ENCODE data around the gene ZNF211. TPM values are rescaled to one million over a fixed set of nuclear protein-coding genes. Genes with fewer than 3 reads are reported as not detected.

Gene ZNF211
- total RNA-seq, 2 experiments from 2014 or later = 16.5 to 17.9 TPM

- ChIA-PET CTCF (interaction anchor here (2.2 kb wide), 1 partner anchor 156 kb away, joined by 5 read pairs; the partner anchor contains the start of gene ZNF772), POLR2A (no interaction called here)
- H3K27ac Mint-ChIP-seq = peak overlapping the region; percentile 90
- H3K27me3 Mint-ChIP-seq = no peaks in the 10 kb centered on the region
- H3K4me1 Mint-ChIP-seq = peaks cover 17% of the 10 kb centered on the region
- H3K36me3 Mint-ChIP-seq (ENCODE audit: low read depth) = peaks cover 53% of the 10 kb centered on the region
- H3K4me3 Mint-ChIP-seq = peak overlapping the region; percentile 86
- DNase-seq = no peak
- peaks cover 40% of the 10 kb centered on the region for H3K9me3 Mint-ChIP-seq
Measured at GRCh38 chr19:57633832-57634131, 814 bp downstream of the ZNF211 start.

- CTCF ChIA-PET = no interaction called here
- peaks cover 62% of the 10 kb centered on the region for H3K9me3 Mint-ChIP-seq
- H3K36me3 Mint-ChIP-seq (ENCODE audit: low read depth) = peaks cover 84% of the 10 kb centered on the region
- H3K4me1 Mint-ChIP-seq = peaks cover 17% of the 10 kb centered on the region
- POLR2A ChIA-PET = no interaction called here
- H3K27me3 Mint-ChIP-seq = no peaks in the 10 kb centered on the region
- no peak overlapping the region for H3K4me3 Mint-ChIP-seq
- no peak for DNase-seq
- no peak overlapping the region for H3K27ac Mint-ChIP-seq
Measured at GRCh38 chr19:57637379-57637778, 4.4 kb downstream of the ZNF211 start.

- H3K27ac Mint-ChIP-seq = no peak overlapping the region
- peaks cover 70% of the 10 kb centered on the region for H3K9me3 Mint-ChIP-seq
- no peaks in the 10 kb centered on the region for H3K27me3 Mint-ChIP-seq
- DNase-seq = no peak
- no peaks in the 10 kb centered on the region for H3K4me1 Mint-ChIP-seq
- ChIA-PET POLR2A (no interaction called here), CTCF (interaction anchor here (1.5 kb wide), 2 partner anchors 24 to 40 kb away, joined by 3 to 6 read pairs; partner anchors contain the start of gene ZNF551)
- H3K36me3 Mint-ChIP-seq (ENCODE audit: low read depth) = peaks cover 66% of the 10 kb centered on the region
- H3K4me3 Mint-ChIP-seq = no peak overlapping the region
Measured at GRCh38 chr19:57641715-57642234, 8.8 kb downstream of the ZNF211 start.

GRCh38 chr19:57642396-57643046 lies 9.6 kb downstream of the ZNF211 start:
- ChIA-PET CTCF (interaction anchor here (0.8 to 1.5 kb wide), 3 partner anchors 11 to 39 kb away, joined by 3 to 6 read pairs (median 3); partner anchors contain the start of gene ZNF551), POLR2A (no interaction called here)
- DNase-seq = no peak
- Mint-ChIP-seq H3K4me3 (no peak overlapping the region), H3K36me3 (ENCODE audit: low read depth) (peaks cover 59% of the 10 kb centered on the region), H3K4me1 (no peaks in the 10 kb centered on the region), H3K27me3 (no peaks in the 10 kb centered on the region), H3K9me3 (peaks cover 68% of the 10 kb centered on the region), H3K27ac (no peak overlapping the region)

- ChIA-PET CTCF (no interaction called here), POLR2A (no interaction called here)
- peaks cover 64% of the 10 kb centered on the region for H3K9me3 Mint-ChIP-seq
- H3K4me1 Mint-ChIP-seq = no peaks in the 10 kb centered on the region
- no peak overlapping the region for H3K4me3 Mint-ChIP-seq
- no peak overlapping the region for H3K27ac Mint-ChIP-seq
- H3K27me3 Mint-ChIP-seq = no peaks in the 10 kb centered on the region
- DNase-seq = no peak
- peaks cover 48% of the 10 kb centered on the region for H3K36me3 Mint-ChIP-seq (ENCODE audit: low read depth)
Measured at GRCh38 chr19:57643734-57644133, 10.8 kb downstream of the ZNF211 start.

- Mint-ChIP-seq H3K36me3 (ENCODE audit: low read depth) (peaks cover 13% of the 10 kb centered on the region), H3K9me3 (peaks cover 46% of the 10 kb centered on the region)
- POLR2A ChIA-PET = no interaction called here
Measured at GRCh38 chr19:57648331-57649003, 15.5 kb downstream of the ZNF211 start.

GRCh38 chr19:57651654-57651996 lies 18.7 kb downstream of the ZNF211 start:
- Mint-ChIP-seq H3K27ac (no peak overlapping the region), H3K4me3 (no peak overlapping the region), H3K9me3 (peaks cover 57% of the 10 kb centered on the region), H3K36me3 (ENCODE audit: low read depth) (peaks cover 10% of the 10 kb centered on the region), H3K27me3 (no peaks in the 10 kb centered on the region), H3K4me1 (peaks cover 9% of the 10 kb centered on the region)
- no peak for DNase-seq
- ChIA-PET CTCF (interaction anchor here (0.6 kb wide), 1 partner anchor 21 kb away, joined by 3 read pairs; no protein-coding TSS in a partner anchor), POLR2A (no interaction called here)

More at GRCh38 chr19:57648331-57649003, 15.5 kb downstream of the ZNF211 start:
- Mint-ChIP-seq H3K27ac (no peak overlapping the region), H3K4me1 (peaks cover 9% of the 10 kb centered on the region), H3K27me3 (no peaks in the 10 kb centered on the region), H3K4me3 (no peak overlapping the region)
- DNase-seq = no peak
- CTCF ChIA-PET = interaction anchor here (0.6 kb wide), 1 partner anchor 272 kb away, joined by 3 read pairs; no protein-coding TSS in a partner anchor

GRCh38 chr19:57653689-57654088 lies 20.7 kb downstream of the ZNF211 start:
- no peak for DNase-seq
- ChIA-PET POLR2A (no interaction called here), CTCF (no interaction called here)
- no peak overlapping the region for H3K4me3 Mint-ChIP-seq
- H3K27ac Mint-ChIP-seq = no peak overlapping the region
- no peaks in the 10 kb centered on the region for H3K27me3 Mint-ChIP-seq
- peaks cover 53% of the 10 kb centered on the region for H3K9me3 Mint-ChIP-seq
- H3K36me3 Mint-ChIP-seq (ENCODE audit: low read depth) = peaks cover 10% of the 10 kb centered on the region
- peaks cover 9% of the 10 kb centered on the region for H3K4me1 Mint-ChIP-seq

- ChIA-PET POLR2A (no interaction called here), CTCF (interaction anchor here (1.1 kb wide), 1 partner anchor 22 kb away, joined by 3 read pairs; no protein-coding TSS in a partner anchor)
- peaks cover 9% of the 10 kb centered on the region for H3K4me1 Mint-ChIP-seq
Measured at GRCh38 chr19:57655443-57655842, 22.5 kb downstream of the ZNF211 start.

GRCh38 chr19:57656346-57656745 lies 23.4 kb downstream of the ZNF211 start:
- H3K4me1 Mint-ChIP-seq = peaks cover 7% of the 10 kb centered on the region
- peaks cover 8% of the 10 kb centered on the region for H3K36me3 Mint-ChIP-seq (ENCODE audit: low read depth)
- H3K27me3 Mint-ChIP-seq = peaks cover 2% of the 10 kb centered on the region
- H3K9me3 Mint-ChIP-seq = peaks cover 49% of the 10 kb centered on the region
- POLR2A ChIA-PET = no interaction called here
- no peak overlapping the region for H3K27ac Mint-ChIP-seq
- DNase-seq = no peak
- CTCF ChIA-PET = interaction anchor here (1.1 kb wide), 1 partner anchor 21 kb away, joined by 3 read pairs; no protein-coding TSS in a partner anchor
- no peak overlapping the region for H3K4me3 Mint-ChIP-seq

More at GRCh38 chr19:57655443-57655842, 22.5 kb downstream of the ZNF211 start:
- H3K27me3 Mint-ChIP-seq = no peaks in the 10 kb centered on the region
- no peak for DNase-seq
- H3K4me3 Mint-ChIP-seq = no peak overlapping the region
- no peak overlapping the region for H3K27ac Mint-ChIP-seq
- H3K36me3 Mint-ChIP-seq (ENCODE audit: low read depth) = peaks cover 10% of the 10 kb centered on the region
- peaks cover 50% of the 10 kb centered on the region for H3K9me3 Mint-ChIP-seq

- CTCF ChIA-PET = interaction anchor here (1.7 to 2.0 kb wide), 2 partner anchors 10 to 22 kb away, joined by 3 to 6 read pairs; no protein-coding TSS in a partner anchor
- Mint-ChIP-seq H3K4me1 (peaks cover 4% of the 10 kb centered on the region), H3K36me3 (ENCODE audit: low read depth) (no peaks in the 10 kb centered on the region), H3K4me3 (peak overlapping the region; percentile 74), H3K27me3 (peaks cover 22% of the 10 kb centered on the region), H3K9me3 (peaks cover 10% of the 10 kb centered on the region), H3K27ac (no peak overlapping the region)
- POLR2A ChIA-PET = no interaction called here
- DNase-seq = no peak
Measured at GRCh38 chr19:57664269-57665127, 31.5 kb downstream of the ZNF211 start.

GRCh38 chr19:57665261-57665806 lies 32.4 kb downstream of the ZNF211 start:
- H3K9me3 Mint-ChIP-seq = peaks cover 5% of the 10 kb centered on the region
- H3K27me3 Mint-ChIP-seq = peaks cover 22% of the 10 kb centered on the region

More at GRCh38 chr19:57665261-57665806, 32.4 kb downstream of the ZNF211 start:
- POLR2A ChIA-PET = no interaction called here
- Mint-ChIP-seq H3K4me3 (no peak overlapping the region), H3K4me1 (peaks cover 4% of the 10 kb centered on the region), H3K27ac (no peak overlapping the region), H3K36me3 (ENCODE audit: low read depth) (no peaks in the 10 kb centered on the region)
- CTCF ChIA-PET = interaction anchor here (1.7 to 2.0 kb wide), 2 partner anchors 9 to 23 kb away, joined by 3 to 6 read pairs; no protein-coding TSS in a partner anchor
- DNase-seq = no peak
